K562 (cell line): ENCODE measurements around the gene ZNF474. TPM values are rescaled to one million over a fixed set of nuclear protein-coding genes. Genes with fewer than 3 reads are reported as not detected.

Source experiments
- ARNT ChIP-seq, 2 experiments: fragments of 450-650 bp; IDR thresholded peaks; 2 replicates each; pipeline ENCODE4 v1.6.1; 2016; ENCODE audit warnings: mild to moderate bottlenecking in 1 of 2
- CBFA2T2 ChIP-seq: fragments of 450-650 bp; conservative IDR thresholded peaks from 2 replicates; pipeline ENCODE4 v1.6.1; 2017; ENCODE audit warnings: mild to moderate bottlenecking
- CHAMP1 ChIP-seq: fragments of 450-650 bp; IDR thresholded peaks from 2 replicates; pipeline ENCODE4 v1.6.1; 2016; ENCODE audit warnings: mild to moderate bottlenecking
- EGR1 ChIP-seq: fragments of 450-650 bp; conservative IDR thresholded peaks from 2 replicates; pipeline ENCODE4 v1.6.1; 2017; ENCODE audit warnings: mild to moderate bottlenecking
- ESRRB ChIP-seq: fragments of 250-450 bp; sonication (Bioruptor Pico); IDR thresholded peaks from 2 replicates; pipeline ENCODE4 v1.5.0; 2020; ENCODE audit warnings: mild to moderate bottlenecking, moderate library complexity, borderline replicate concordance
- FOXP4 ChIP-seq: sonication (generic); formaldehyde crosslinking; IDR thresholded peaks from 2 replicates; pipeline ENCODE4 v1.8.0; 2022; ENCODE audit warnings: mild to moderate bottlenecking, missing genetic modification reagents, borderline replicate concordance
- IFI16 ChIP-seq: fragments of 250-450 bp; sonication (Bioruptor Pico); IDR thresholded peaks from 2 replicates; pipeline ENCODE4 v2.1.2; 2022; ENCODE audit warnings: mild to moderate bottlenecking, inconsistent platforms
- KAT2B ChIP-seq: IDR thresholded peaks from one replicate; pipeline ENCODE4 v1.6.1; 2012; ENCODE audit warnings: low read depth, mild to moderate bottlenecking, control low read depth, inconsistent platforms, low read length, moderate library complexity
- MITF ChIP-seq: IDR thresholded peaks from 2 replicates; pipeline ENCODE4 v1.6.1; 2014; ENCODE audit warnings: antibody characterized with exemption
- RNF219 ChIP-seq: fragments of 250-450 bp; sonication (Bioruptor Pico); IDR thresholded peaks from 2 replicates; pipeline ENCODE4 v1.5.0; 2022; ENCODE audit warnings: mild to moderate bottlenecking
- THRB ChIP-seq: fragments of 450-650 bp; formaldehyde crosslinking; conservative IDR thresholded peaks from 2 replicates; pipeline ENCODE4 v1.4.0; 2022; ENCODE audit warnings: mild to moderate bottlenecking, missing genetic modification characterization
- USF1 ChIP-seq: sonication (generic); formaldehyde crosslinking; IDR thresholded peaks from 2 replicates; pipeline ENCODE4 v1.9.0; 2022; ENCODE audit warnings: mild to moderate bottlenecking, missing genetic modification reagents
- XRCC3 ChIP-seq: fragments of 450-650 bp; IDR thresholded peaks from 2 replicates; pipeline ENCODE4 v1.6.1; 2017; ENCODE audit warnings: mild to moderate bottlenecking, moderate library complexity
- ZNF133 ChIP-seq: fragments of 250-450 bp; sonication (Bioruptor Pico); IDR thresholded peaks from 2 replicates; pipeline ENCODE4 v1.4.0; 2020; ENCODE audit warnings: mild to moderate bottlenecking
- ZNF644 ChIP-seq: fragments of 200-800 bp; sonication (Bioruptor generic); IDR thresholded peaks from 2 replicates; pipeline ENCODE4 v1.6.1; 2016; ENCODE audit warnings: low read depth, missing genetic modification characterization, missing compliant biosample characterization
- ZNF778 ChIP-seq: fragments of 450-650 bp; formaldehyde crosslinking; IDR thresholded peaks from 2 replicates; pipeline ENCODE4 v1.4.0; 2020; ENCODE audit warnings: mild to moderate bottlenecking, moderate library complexity
- polyA plus RNA-seq, 8 experiments: library from polyadenylated mRNA; depleted of rRNA in 4 of 8; stranded (reverse) in 5 of 8; unstranded in 3 of 8; fragments of >200 nt; fragmentation: Nextera tagmentation in 2 of 8; fragmentation: Illumina TruSeq in 1 of 8; extraction: Ambion mirVana in 2 of 8; extraction: Trizol in 1 of 8; gene quantifications; 2 replicates each; pipeline versions ENCODE4 v1.2.1 to v1.2.3, GENCODE V29; 2011 to 2014; ENCODE audit warnings: inconsistent platforms in 1 of 8, missing spikeins in 1 of 8
- total RNA-seq, 7 experiments: library from RNA; depleted of rRNA in 6 of 7; stranded (reverse); fragments of >200 nt in 6 of 7; fragmentation: Illumina TruSeq in 2 of 7; extraction: Trizol in 2 of 7; gene quantifications; 2 replicates each; pipeline versions ENCODE4 v1.2.1 to v1.2.3, GENCODE V29; 2011 to 2021; ENCODE audit warnings: low replicate concordance in 1 of 7

Gene ZNF474
- total and polyA plus RNA-seq, 9 of the 15 experiments (the other 6 are each of a cell fraction or from before 2014, with no cell fraction given): 0.16 to 0.62 (median 0.39) TPM

- TF ChIP-seq CBFA2T2: peak; percentile 73
- TF ChIP-seq THRB (CRISPR knock-in tag): no peak
- no peak for TF ChIP-seq ARNT (IDR thresholded peaks at IDR 0.05)
- TF ChIP-seq EGR1: peak; percentile 94
- no peak for TF ChIP-seq FOXP4 (CRISPR knock-in tag)
- TF ChIP-seq USF1 (CRISPR knock-in tag): 0 out of 2 replicates have a peak, but pooled peaks have one; percentile 24
- no peak for TF ChIP-seq ESRRB (CRISPR knock-in tag)
- no peak for TF ChIP-seq ZNF133 (CRISPR knock-in tag)
- no peak for TF ChIP-seq CHAMP1
- TF ChIP-seq ZNF778: no peak
- TF ChIP-seq KAT2B: no peak
- TF ChIP-seq ZNF644: no peak
- TF ChIP-seq MITF: peak; percentile 90
- no peak for TF ChIP-seq XRCC3
- TF ChIP-seq RNF219 (CRISPR knock-in tag): no peak
- no peak for TF ChIP-seq IFI16 (CRISPR knock-in tag)
Observed at GRCh38 chr5:122121479-122122465, 7.6 kb upstream of the ZNF474 start (continued).
